EL (cell line): ENCODE data around the gene CYSTM1.

Experiments used
- DNase-seq: peaks from one replicate; pipeline ENCODE4 v3.0.0-alpha.2; 2016

Gene CYSTM1

DNA sequence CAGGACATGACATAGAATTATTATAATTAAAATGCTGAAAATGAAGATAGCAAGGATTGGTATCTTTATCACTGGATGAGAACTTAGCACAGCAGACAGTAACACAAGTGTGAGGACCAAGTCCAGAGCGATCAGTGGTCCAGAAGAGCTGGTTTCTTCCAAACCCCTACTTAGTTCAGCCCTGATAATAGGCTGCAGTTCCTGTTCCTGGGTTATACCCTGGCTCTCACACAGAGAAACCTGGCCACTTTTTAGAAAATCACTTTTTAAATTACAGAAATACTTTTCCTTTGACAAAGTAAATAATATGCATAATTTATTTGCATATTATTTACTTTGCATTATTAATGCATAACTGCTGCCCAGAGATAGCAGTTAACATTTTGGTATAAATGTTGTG is 40.3 kb downstream of the CYSTM1 start:
- no peak for DNase-seq

DNA sequence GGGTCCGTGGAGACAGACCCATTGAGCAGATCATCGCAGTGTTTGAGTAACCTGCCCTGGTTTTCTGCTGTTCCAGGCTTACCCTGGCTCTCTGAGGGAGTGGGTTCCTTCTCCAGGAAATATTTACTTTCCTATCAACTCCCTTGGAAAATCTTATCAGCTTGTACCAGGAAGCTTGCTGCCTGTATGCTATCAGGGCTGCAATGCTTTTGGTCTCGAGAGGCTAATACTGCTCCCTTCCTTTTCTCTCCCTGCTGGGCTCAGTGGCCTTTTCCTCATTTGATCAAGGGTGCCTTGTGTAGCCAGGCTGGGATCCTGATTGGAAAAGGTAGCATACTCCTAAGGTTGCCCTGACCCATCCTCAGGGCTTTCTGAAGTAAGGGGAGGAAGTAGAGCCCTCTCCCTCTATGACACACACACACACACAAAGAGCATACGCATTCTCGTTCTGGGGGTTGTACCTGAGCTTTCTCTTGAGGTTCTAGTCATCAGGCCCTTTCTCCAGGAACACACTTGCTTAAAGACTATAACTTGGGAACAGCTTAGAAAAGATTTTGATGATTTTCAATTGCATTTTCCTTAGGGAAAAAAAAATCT is 41.6 kb downstream of the CYSTM1 start:
- no peak for DNase-seq

DNA sequence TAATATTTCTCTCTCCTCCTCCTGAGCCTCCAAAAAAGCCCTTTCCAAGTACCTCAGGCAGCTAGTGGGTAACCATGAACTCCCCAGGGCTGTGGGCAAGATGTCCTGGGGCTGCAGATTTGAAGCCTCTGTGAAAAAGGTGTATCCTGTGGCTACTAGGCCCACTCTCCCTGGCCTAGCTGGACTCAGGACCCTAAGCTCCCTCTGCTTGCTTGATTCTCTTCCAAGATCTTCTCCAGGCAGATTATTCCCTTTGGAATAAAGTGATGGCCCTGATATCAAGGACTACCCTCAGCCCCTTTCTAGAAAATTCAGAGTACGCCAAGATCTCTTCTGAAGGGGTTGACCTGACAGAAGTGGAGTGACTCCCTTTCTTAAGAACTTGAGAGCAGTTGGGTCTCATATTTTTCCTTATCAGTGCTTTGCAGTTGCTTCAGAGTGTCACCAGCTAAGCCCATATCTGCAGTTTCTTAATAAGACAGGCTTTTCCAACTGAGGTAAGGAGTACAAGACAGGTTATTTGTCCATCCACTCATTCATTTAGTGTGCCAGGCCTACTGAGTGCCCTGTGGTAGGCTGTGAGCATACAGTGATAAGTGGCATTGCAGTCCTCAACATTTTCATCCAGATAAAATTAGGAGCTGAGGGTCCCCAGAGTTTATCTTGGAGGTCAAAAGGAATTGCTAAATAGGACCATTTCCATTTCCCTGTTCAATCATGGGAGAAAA is 42.5 kb downstream of the CYSTM1 start:
- no peak for DNase-seq

DNA sequence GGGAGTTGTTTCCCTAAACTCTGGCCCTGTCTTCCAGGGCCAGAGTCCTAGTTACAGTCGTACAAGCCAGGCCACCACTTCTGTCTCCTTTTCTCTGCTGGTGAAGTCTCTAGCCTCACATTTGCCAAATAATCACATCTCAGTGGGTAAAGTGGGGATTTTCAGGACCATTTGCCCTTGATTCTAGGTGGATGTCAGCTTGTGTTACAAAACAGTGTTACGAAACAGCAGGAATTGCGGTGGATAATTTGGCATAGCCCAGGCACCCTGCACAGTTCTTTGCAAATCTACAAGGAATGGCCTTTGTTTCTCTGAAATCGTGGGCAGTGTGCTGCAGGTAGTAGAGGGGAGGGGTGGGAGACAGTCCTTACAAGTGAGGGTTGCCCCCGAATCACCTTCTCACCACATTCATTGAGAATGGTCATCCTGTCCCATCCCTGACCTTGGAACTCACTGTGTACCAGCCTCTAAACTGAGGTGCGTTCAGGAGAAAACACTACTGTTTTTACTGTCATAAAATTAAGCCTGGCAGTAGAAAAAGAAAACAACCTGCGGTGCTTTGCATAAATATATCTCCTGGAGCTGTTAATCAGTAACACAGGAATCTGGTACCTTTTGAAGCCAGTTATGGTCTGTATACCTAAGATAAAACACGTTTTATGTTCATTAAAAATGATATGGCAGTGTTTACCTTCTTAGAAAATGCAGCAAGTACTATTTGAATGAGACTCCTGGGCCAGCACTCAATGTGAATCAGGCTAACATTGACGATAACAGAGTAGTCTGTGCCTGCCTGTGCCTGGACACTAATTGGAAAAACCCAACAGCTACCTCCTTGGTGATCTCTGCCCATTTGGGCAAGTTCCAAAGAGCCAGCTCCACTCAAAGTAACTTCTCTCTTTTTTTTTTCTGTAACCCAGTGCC is 44.3 kb downstream of the CYSTM1 start:
- no peak for DNase-seq

DNA sequence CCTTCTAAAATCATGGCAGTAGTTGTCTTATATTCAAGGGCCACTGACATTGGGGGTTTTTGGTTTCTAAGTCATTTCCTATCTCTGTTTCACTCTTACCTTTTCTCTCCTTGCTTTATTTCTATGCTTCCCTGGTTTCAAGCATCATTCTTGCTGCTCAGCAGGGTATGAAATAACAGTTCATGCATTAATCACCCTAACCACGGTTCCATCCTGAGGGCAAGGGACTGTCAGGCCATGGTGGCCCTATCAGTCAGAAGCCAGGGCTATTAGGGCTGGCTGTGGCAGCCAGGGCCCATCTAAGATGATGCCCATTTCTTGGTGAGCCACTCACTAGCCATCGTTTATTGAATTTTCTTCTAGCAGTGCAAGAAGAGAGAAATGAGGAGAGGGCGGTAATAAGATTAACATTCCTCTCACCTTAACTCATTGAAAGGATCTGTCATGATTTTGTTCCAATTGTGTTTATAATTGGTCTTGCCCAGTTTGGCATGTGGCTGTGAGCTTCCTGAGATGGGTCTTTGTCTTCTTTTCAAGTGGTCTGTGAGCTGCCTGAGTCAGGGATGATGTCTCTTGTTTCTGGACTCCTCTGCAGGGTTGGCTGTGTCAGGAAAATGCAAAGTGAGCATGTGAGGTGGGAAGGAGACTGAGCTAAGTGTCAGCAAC is 45.2 kb downstream of the CYSTM1 start:
- peak; percentile 61 for DNase-seq

DNA sequence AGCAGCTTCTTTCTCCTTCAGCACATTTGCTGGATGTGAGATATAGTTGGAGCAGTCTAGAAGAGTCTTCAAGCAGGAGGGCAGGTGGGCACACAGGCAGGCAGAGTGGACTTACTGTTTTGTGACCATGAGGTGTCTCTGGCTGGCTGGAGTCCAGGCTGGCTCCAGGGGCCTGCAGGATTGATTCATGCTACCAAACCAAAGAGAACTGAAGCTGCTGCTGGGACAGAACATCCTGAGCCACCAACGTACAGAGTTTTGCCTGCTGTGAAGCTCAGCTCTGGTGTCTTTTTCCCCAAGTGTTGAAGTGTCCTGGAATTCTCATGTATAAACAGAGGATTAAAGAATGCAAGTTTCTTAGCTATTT is 45.7 kb downstream of the CYSTM1 start:
- DNase-seq: peak; percentile 41

DNA sequence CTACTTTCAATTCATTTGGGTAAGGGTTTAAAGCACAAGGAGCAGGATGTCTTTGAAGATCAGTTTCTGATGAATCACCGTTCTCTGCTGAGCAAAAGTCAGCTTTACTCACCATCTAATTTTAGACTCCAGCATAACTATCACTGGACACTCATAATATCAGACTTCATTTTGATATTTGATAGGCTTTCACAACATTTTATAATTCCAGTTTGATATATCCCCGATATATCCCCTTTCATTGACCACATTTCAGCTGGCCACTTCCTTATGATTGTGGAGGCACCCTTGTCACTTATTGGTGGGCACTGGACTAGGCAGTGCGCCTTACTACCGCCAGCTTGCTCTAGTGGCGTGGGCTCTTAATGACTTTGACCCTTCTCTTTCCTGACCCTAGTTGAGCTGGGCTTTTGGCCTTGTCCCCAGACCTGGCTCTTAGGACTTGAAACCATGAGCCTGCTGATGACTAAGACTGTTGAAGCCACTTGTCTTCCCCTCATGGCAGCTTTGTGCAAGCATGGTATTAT is 46.8 kb downstream of the CYSTM1 start:
- peak; percentile 80 for DNase-seq

DNA sequence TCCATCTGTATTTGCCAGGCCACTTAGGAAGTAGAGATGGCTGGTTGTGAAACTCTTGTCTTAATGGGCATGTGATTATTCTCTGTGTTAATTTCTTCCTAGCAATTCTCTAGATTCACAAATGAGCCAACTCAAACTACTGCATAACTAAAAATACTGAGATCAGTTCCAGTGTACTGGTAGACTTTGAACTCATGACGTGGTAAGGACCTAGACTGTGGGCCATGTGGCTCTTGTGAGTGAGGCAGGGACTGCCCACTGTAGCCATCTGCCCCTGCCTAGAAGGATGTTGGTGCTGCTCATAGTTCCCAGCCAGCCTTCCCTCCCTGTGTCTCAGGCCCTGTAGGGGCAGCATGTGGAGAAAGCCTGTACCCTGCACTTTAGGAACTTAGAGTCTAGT is 47.4 kb downstream of the CYSTM1 start:
- no peak for DNase-seq

DNA sequence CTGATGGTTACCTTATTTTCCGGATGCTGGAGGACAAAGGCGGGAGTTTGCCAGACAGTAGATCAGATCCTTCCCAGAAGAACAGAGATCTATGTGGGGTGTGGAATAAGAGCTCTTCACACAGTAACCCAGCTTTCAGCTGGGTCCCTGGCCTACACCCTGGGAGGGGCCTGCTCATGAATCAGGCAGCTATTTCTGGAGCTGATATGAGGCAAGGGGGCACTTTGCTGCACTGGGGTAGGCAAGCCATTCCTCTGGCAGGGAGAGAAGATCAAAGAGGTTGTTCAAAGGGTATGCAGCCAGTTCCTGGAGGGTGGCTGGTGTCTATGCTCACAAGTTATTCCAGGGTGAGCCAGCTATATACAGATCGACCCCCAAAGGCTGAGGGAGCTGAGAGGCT is 48.6 kb downstream of the CYSTM1 start:
- DNase-seq: no peak

DNA sequence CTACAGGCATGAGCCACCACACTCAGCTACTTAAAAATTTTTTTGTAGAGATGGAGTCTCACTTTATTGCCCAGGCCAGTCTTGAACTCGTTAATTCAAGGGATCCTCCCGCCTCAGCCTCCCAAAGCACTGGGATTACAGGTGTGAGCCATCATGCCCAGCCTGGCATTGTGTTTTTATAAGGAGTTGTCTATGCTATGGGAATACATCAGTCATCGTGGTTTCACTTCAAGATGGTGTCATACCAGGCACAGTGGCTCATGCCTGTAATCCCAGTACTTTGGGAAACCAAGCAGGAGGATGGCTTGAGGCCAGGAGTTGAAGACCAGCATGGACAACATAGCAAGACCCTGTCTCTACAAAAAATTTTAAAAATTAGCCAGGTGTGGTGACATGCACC is 49.7 kb downstream of the CYSTM1 start:
- no peak for DNase-seq

DNA sequence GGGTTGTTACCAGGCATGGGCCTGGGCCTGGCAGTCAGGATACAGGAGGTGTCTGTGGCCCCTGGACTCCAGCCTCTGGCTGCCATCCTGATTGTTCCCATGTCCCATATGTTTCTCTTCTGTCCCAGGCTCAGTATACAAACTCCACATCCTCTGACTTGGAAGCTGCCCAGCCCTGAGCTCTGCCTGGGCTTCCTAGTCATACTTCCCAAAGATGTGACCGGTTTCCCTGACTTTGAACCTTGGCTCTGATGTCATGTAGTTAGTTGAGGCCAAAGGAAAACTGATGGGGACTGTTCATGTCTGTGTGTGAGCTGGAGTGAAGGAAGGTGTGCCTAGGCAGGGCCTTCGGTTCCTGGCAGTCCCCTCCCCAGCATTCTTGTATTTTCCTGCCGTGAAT is 50.4 kb downstream of the CYSTM1 start:
- DNase-seq: no peak

DNA sequence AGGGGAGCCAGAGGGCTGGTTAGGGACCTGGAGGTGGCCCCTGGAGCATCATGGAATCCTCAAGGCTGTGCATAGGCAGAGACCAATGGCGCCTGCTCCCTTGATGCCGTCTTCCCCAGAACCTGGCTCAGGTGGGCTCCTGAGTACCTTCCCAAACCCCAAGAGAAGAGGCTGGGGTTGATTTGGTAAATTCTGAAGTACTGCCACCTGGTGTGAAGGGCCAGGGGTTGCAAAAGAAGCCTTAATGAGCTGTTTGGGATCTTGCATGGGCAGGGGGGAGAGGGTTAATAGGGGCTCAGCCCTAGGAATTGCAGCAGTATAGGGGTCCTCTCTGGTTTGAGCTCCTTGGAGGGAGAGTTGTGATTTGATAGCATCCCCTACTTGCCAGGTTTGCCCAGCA is 52.1 kb downstream of the CYSTM1 start:
- no peak for DNase-seq

DNA sequence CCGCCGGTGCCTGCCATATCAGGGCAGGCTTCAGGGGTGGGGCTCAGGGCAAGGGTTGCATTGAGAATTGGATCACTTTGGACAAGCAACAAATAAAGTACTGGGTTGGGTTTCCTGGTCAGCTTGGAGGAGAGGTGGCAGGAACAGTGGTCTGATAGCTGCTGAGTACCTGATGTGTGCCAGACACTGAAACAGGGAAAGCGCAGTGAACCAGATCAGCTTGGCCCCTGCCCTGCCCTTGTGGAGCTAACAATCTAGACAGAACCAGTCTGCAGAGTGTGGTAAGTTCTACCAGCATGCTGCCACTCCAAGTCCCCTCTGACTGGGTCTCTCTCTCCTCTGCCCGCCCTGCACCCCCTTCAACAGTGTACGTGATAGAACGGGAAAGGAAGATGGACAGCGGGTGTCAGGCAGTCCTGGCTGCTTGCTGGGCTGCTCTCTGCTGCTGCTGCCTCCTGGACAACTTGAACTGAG is 53.4 kb downstream of the CYSTM1 start:
- no peak for DNase-seq

DNA sequence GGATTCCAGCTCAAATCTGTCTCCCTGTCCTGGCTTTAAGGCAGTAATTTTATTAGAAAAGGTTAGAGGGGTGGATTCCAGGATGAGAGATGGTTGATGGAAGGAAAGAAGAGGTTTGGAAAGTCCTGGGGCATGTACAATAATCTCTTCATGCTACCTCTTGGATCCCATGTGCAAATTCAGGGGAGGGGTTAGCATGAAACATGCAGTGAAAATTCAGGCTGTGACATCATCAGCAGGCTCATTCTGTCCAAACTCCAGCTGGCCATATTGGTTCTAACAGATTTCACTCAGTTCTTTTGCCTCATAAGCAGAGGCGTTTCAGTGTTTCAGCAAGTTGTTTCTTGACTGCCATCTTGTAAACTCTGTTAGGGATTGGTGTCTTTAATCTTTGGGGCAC is 55.4 kb downstream of the CYSTM1 start:
- no peak for DNase-seq

DNA sequence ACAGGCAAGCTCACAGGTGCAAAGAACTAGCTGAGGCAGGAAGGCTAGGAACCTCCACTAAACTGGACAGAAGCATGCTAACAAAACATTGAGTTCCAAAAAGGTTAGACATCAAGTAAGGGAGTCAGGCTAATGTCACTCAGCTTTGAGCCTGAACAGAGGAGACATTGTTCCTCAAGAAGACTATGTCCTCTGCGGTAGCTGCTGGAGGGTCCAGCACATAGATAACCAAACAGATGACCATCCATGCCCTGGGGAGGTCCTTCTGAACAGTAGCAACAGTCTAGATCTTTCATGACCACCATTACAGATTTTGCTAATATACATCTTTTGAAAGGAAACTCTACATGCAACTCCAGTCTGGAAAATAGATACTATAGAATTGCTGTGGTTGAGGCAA is 57.7 kb downstream of the CYSTM1 start:
- no peak for DNase-seq

DNA sequence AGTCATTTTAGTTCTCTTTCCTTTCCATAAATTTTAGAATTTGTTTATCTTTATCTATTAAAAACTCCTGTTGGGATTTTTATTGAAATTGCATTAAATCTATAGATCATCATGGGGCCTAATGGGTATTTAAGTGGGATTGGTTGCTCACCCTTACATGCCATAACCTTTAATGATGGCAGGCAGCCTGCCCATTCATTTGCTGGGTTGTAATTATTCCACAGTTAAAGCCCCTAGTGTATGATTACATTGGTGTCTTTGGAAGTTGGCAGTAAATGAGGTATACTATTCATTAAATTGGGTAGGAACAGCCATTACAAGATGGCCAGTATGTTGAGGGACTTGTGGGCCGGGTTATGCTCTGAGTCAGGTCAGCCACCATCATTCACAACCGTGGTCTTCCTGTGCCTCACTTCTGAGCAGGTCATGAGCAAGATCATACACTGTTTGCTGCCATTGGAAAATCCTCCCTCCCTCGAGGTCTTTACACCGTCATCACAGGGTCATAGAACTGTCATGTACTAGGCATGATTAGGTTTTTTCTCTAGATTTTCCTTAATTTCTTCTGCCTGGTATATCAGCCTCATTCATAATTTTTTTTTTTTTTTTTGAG is 59.5 kb downstream of the CYSTM1 start:
- DNase-seq: no peak

DNA sequence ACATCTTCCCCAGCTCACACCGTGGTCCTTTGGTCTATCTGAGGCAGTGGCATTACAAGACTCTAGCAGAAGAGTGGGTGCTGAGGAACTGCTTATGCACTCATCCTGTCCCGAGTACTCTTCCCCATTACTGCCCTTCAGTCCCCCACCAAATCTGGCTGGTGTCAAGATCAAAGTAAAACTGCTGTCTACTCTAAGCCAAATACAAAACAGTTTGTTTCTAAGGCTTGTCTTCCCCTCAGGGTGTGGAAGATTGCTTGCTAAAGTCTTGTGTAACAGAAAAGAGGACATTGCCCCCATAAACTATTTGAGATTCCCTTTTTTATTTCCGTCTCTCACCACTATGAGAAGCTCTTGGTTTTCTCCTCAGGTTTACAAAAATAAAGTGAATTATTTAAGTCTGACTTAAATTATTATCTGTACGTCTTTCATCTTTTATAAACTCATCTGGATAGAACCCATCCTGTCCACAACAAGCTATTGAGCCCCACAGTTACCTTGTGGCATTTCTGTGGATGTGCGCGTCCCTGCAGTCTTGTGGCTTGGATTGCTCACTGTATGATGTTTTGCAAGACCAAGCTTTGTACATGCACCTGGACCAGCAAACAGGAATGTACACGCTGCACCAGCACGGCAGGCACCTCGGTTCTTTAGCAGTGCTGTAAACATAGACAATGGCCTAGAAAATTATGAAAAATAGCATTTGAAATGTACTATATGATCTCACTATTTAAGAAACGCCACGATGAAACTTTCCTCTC is 61.0 kb downstream of the CYSTM1 start:
- DNase-seq: no peak

DNA sequence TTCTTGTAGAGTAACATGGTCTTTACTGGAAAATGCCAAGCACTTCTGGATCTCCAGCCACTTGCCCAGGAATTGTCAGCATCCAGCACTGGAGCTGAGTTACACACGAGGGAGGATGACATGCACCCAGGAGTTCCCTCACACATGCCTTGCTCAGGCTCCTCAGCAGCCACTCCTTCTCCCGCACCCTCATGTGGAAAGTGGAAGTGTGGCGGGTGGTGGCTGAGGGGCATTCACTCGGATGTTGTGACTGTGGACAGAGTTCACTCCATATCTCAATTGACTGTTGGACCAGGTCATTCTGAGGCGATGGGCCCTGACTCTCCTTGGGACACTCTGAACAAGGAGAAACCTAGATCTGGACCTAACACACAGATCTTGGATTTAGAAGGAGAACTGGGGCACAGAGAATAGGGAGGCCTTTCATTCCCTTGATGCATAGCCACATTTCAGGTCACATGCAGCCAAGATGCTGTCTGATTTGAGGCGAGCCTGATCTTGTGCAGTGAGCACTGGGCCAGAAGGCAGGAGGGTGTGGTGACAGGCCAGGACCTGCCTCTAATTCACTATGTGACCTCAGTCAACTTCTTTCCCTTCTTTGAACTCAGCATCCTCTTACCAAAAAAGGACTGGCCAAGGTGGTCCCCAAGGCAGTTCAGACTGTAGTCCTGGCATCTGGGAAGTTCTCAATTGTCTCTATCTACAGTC is 62.1 kb downstream of the CYSTM1 start:
- no peak for DNase-seq

DNA sequence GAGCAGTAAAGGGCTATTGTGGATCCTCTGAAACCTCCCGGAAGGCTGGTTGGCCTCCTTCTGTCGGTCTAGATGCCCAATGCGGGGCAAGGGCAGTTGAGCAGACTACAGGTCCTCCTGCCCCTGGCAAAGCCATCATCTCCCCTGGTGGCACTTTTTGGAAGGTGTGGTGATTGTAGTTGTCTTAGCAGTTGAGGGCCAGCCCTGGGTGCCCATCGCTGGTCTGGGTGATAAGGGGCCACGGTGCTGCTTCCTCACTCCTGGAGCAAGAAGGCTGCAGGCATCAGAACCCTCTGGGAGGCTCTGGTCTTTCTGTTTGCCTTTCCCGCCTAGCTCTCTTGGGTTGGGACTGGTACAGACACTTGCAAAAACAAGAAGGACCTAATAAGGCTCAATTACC is 63.8 kb downstream of the CYSTM1 start:
- DNase-seq: no peak

DNA sequence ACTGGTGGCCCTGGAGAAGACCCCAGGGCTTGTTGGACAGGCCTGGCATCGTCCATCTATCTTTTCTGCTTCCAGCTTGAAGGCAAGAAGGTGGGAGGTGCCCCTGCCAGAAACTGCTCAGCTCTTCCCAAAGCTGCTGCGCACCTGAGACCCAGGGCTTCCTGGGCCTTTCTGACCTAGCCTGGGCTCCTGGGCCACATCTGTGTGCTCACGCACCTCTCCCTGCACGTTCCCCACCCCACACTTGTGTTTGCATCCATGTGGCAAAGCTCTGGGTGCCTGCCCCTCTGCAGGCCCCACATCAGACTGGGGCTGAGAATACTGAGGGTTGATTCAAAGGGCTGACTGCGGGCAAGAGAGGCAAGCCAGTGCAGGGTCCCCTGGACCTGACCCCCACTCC is 64.5 kb downstream of the CYSTM1 start:
- no peak for DNase-seq
